AG04450 (cell line): ENCODE results near the gene PRRT1B. TPM values are rescaled to one million over a fixed set of nuclear protein-coding genes. Genes with fewer than 3 reads are reported as not detected.

Source experiments
- CTCF ChIA-PET: fragments of 300-600, 350-600 bp; formaldehyde crosslinking; extraction: SDS; loops from one replicate; lab custom pipeline; 2022; ENCODE audit warnings: antibody characterized with exemption, inconsistent platforms; lab: Charles Lee
- POLR2A ChIA-PET: fragments of 350-600 bp; formaldehyde crosslinking; extraction: SDS; loops from one replicate; lab custom pipeline; 2021; ENCODE audit warnings: antibody characterized with exemption, inconsistent platforms; lab: Yijun Ruan, JAX
- DNase-seq: peaks from one replicate; pipeline ENCODE4 v3.0.0-alpha.2; 2011; ENCODE audit warnings: low read depth, low spot score
- H3K27ac ChIP-seq: one replicate; pipeline ENCODE4 v1.5.1; 2012; ENCODE audit warnings: low read depth, low read length, control low read depth
- H3K27me3 ChIP-seq: one replicate; pipeline ENCODE4 v1.6.0; 2012; ENCODE audit warnings: low read length; ENCODE audit not compliant: control insufficient read depth, insufficient read depth
- H3K4me3 ChIP-seq: 2 replicates; pipeline ENCODE4 v1.5.1; 2011; ENCODE audit warnings: mild to moderate bottlenecking, low read depth, low read length, control low read depth
- H3K9me3 ChIP-seq: 2 replicates; pipeline ENCODE4 v1.5.1; 2012; ENCODE audit warnings: low read length; ENCODE audit not compliant: control insufficient read depth, insufficient read depth
- CTCF ChIP-seq: IDR thresholded peaks from 2 replicates; pipeline ENCODE4 v1.5.1; 2011; ENCODE audit warnings: low read depth, low read length, control low read depth, inconsistent platforms
- polyA plus RNA-seq: library from polyadenylated mRNA; depleted of rRNA; stranded (reverse); fragments of >200 nt; gene quantifications from 2 replicates; pipeline ENCODE4 v1.2.3, GENCODE V29; 2011

Gene PRRT1B
- polyA plus RNA-seq, 1 experiment: not detected

GRCh38 chr9:131583836-131584555 is 38.7 kb downstream of the PRRT1B start:
- ChIA-PET CTCF (interaction anchor here (0.6 to 1.2 kb wide), 2 partner anchors 23 to 157 kb away, joined by 4 to 8 read pairs; partner anchors contain the start of gene RAPGEF1), POLR2A (no interaction called here)
- no peaks in the 10 kb centered on the region for H3K27me3 ChIP-seq
- no peak overlapping the region for H3K27ac ChIP-seq
- no peak for TF ChIP-seq CTCF
- no peaks in the 10 kb centered on the region for H3K9me3 ChIP-seq
- DNase-seq: no peak
- no peak overlapping the region for H3K4me3 ChIP-seq

GRCh38 chr9:131584858-131585257 is 39.5 kb downstream of the PRRT1B start:
- Histone ChIP-seq H3K27ac (no peak overlapping the region), H3K27me3 (no peaks in the 10 kb centered on the region), H3K9me3 (no peaks in the 10 kb centered on the region), H3K4me3 (no peak overlapping the region)
- ChIA-PET CTCF (interaction anchor here (0.6 to 1.2 kb wide), 2 partner anchors 24 to 156 kb away, joined by 4 to 8 read pairs; partner anchors contain the start of gene RAPGEF1), POLR2A (interaction anchor here (0.7 kb wide), 2 partner anchors 27 to 565 kb away, joined by 5 to 16 read pairs; no protein-coding TSS in a partner anchor)
- TF ChIP-seq CTCF: no peak
- DNase-seq: no peak

- Histone ChIP-seq H3K4me3 (no peak overlapping the region), H3K27me3 (no peaks in the 10 kb centered on the region), H3K9me3 (no peaks in the 10 kb centered on the region), H3K27ac (no peak overlapping the region)
- POLR2A ChIA-PET: interaction anchor here (0.6 to 0.7 kb wide), 3 partner anchors 27 to 566 kb away, joined by 3 to 16 read pairs (median 5); no protein-coding TSS in a partner anchor
- CTCF ChIA-PET: interaction anchor here (1.2 kb wide), 1 partner anchor 155 kb away, joined by 8 read pairs; the partner anchor contains the start of gene RAPGEF1
- no peak for DNase-seq
- TF ChIP-seq CTCF: no peak
These were observed 40.1 kb downstream of the PRRT1B start for GRCh38 chr9:131585375-131585774.

- no peak for DNase-seq
- H3K27me3 ChIP-seq: no peaks in the 10 kb centered on the region
- no peak overlapping the region for H3K4me3 ChIP-seq
- H3K27ac ChIP-seq: no peak overlapping the region
- ChIA-PET POLR2A (no interaction called here), CTCF (interaction anchor here (2.9 kb wide), 1 partner anchor 153 kb away, joined by 14 read pairs; the partner anchor contains the start of gene RAPGEF1)
- no peak for TF ChIP-seq CTCF
- H3K9me3 ChIP-seq: no peaks in the 10 kb centered on the region
These were observed 42.0 kb downstream of the PRRT1B start for GRCh38 chr9:131587331-131587730.

- no peak for TF ChIP-seq CTCF
- DNase-seq: no peak
- H3K9me3 ChIP-seq: no peaks in the 10 kb centered on the region
- no peaks in the 10 kb centered on the region for H3K27me3 ChIP-seq
- ChIA-PET CTCF (interaction anchor here (2.9 kb wide), 1 partner anchor 152 kb away, joined by 14 read pairs; the partner anchor contains the start of gene RAPGEF1), POLR2A (no interaction called here)
- H3K4me3 ChIP-seq: no peak overlapping the region
- H3K27ac ChIP-seq: no peak overlapping the region
These were observed 42.6 kb downstream of the PRRT1B start for GRCh38 chr9:131587906-131588305.
